ENCODE measurements around the gene MAP3K6. TPM values are rescaled to one million over a fixed set of nuclear protein-coding genes. Genes with fewer than 3 reads are reported as not detected.

Gene MAP3K6
- total RNA-seq, 4 donors from 2014 or later = 13.5 to 35.5 (median 24.4) TPM

DNA sequence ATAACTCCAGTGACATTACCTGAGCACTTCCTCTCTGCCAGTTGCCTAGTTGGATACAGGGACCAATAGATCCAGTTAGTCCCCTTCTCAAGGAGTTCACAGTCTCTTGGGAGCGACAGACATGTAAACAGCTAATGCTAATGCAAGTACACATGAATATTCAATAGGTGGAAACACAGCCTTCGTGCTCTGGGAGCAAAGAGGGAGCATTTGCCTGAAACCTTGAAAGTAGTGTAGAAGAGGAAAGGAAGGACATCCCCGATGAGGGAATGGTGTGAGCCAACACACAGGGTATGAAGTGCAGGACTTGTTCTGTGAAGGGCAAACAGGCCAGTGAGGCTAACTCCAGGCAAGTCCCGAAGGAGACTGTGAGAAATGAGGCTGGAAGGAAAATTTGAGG, 48.6 kb downstream of the MAP3K6 start:
- no peak for TF ChIP-seq EP300 (IDR thresholded peaks at IDR 0.05; ENCODE audit: low read depth)
- Histone ChIP-seq H3K9me3 (no peaks in the 10 kb centered on the region), H3K27ac (no peak overlapping the region), H3K4me3 (no peak overlapping the region), H3K27me3 (peaks cover 8% of the 10 kb centered on the region), H3K36me3 (no peaks in the 10 kb centered on the region), H3K4me1 (peaks cover 2 to 13% (median 7%) of the 10 kb centered on the region in 4 donors)
- in situ Hi-C loops (cut with MboI; ENCODE audit: low pct_ligation_motif_present in 1 of 4, low pct_unique_long_range_greater_than_20kb in 1 of 4, low sequenced_read_pairs in 3 of 4) = no loop called here
- intact Hi-C loops (cut with DNase I; ENCODE audit: low total_unique reads) = no loop called here
- no peak for DNase-seq
- 20 to 27% methylated on average over 1 to 4 of the region's 4 CpGs for WGBS, 2 donors (ENCODE audit: low coverage in 1 of 2)

GRCh38 chr1:27316860-27317259, 49.9 kb downstream of the MAP3K6 start:
- Histone ChIP-seq H3K27me3 (peaks cover 8% of the 10 kb centered on the region), H3K9me3 (no peaks in the 10 kb centered on the region), H3K27ac (no peak overlapping the region), H3K36me3 (no peaks in the 10 kb centered on the region), H3K4me3 (no peak overlapping the region), H3K4me1 (peaks cover 0 to 5% (median 3%) of the 10 kb centered on the region in 4 donors)
- in situ Hi-C loops (cut with MboI; ENCODE audit: low pct_ligation_motif_present in 1 of 4, low pct_unique_long_range_greater_than_20kb in 1 of 4, low sequenced_read_pairs in 3 of 4) (no loop called here), intact Hi-C loops (cut with DNase I; ENCODE audit: low total_unique reads) (no loop called here)
- no peak for DNase-seq
- WGBS, 2 donors (ENCODE audit: low coverage in 1 of 2) = 75% methylated on average over 5 of the region's 5 CpGs; no CpG with 5 or more reads in 1 of the 2 donors
- TF ChIP-seq EP300 (IDR thresholded peaks at IDR 0.05; ENCODE audit: low read depth) = no peak
- TF ChIP-seq CTCF (IDR thresholded peaks at IDR 0.05) = no peak
- TF ChIP-seq POLR2A (IDR thresholded peaks at IDR 0.05) = no peak
- no peak for TF ChIP-seq POLR2AphosphoS5 (IDR thresholded peaks at IDR 0.05)

GRCh38 chr1:27314737-27315136, 52.0 kb downstream of the MAP3K6 start:
- in situ Hi-C loops (cut with MboI; ENCODE audit: low pct_ligation_motif_present in 1 of 4, low pct_unique_long_range_greater_than_20kb in 1 of 4, low sequenced_read_pairs in 3 of 4) (no loop called here), intact Hi-C loops (cut with DNase I; ENCODE audit: low total_unique reads) (no loop called here)
- 36 to 80% methylated on average over 1 to 2 of the region's 2 CpGs for WGBS, 2 donors (ENCODE audit: low coverage in 1 of 2)
- DNase-seq = no peak
- Histone ChIP-seq H3K36me3 (no peaks in the 10 kb centered on the region), H3K27ac (no peak overlapping the region), H3K9me3 (no peaks in the 10 kb centered on the region), H3K4me3 (no peak overlapping the region), H3K27me3 (peaks cover 8% of the 10 kb centered on the region), H3K4me1 (no peaks in the 10 kb centered on the region)
- TF ChIP-seq POLR2AphosphoS5 (IDR thresholded peaks at IDR 0.05) (no peak), POLR2A (IDR thresholded peaks at IDR 0.05) (no peak), EP300 (IDR thresholded peaks at IDR 0.05; ENCODE audit: low read depth) (no peak), CTCF (IDR thresholded peaks at IDR 0.05) (no peak)

GRCh38 chr1:27314169-27314568, 52.6 kb downstream of the MAP3K6 start:
- 62% methylated on average over 2 to 3 of the region's 3 CpGs for WGBS, 2 donors (ENCODE audit: low coverage in 1 of 2)
- no peaks in the 10 kb centered on the region for H3K4me1 ChIP-seq
- no peak for TF ChIP-seq POLR2A (IDR thresholded peaks at IDR 0.05)
- TF ChIP-seq POLR2AphosphoS5 (IDR thresholded peaks at IDR 0.05) = no peak
- no peak for TF ChIP-seq CTCF (IDR thresholded peaks at IDR 0.05)
- no peak for TF ChIP-seq EP300 (IDR thresholded peaks at IDR 0.05; ENCODE audit: low read depth)
- H3K4me3 ChIP-seq = no peak overlapping the region
- no peak for DNase-seq
- in situ Hi-C loops (cut with MboI; ENCODE audit: low pct_ligation_motif_present in 1 of 4, low pct_unique_long_range_greater_than_20kb in 1 of 4, low sequenced_read_pairs in 3 of 4) (no loop called here), intact Hi-C loops (cut with DNase I; ENCODE audit: low total_unique reads) (no loop called here)
- no peak overlapping the region for H3K27ac ChIP-seq
- peaks cover 8% of the 10 kb centered on the region for H3K27me3 ChIP-seq
- H3K9me3 ChIP-seq = no peaks in the 10 kb centered on the region
- H3K36me3 ChIP-seq = no peaks in the 10 kb centered on the region

Measured in transverse colon (tissue), 4 donors.